ENCODE results near the gene ABTB2.

Gene ABTB2

GRCh38 chr11:34238966-34239365 lies 118.8 kb downstream of the ABTB2 start:
- H3K4me1 ChIP-seq (ENCODE audit: control insufficient read depth, insufficient read depth, low read length, poor library complexity, severe bottlenecking), result peaks cover 13% of the 10 kb centered on the region
- no peak overlapping the region for H3K27ac ChIP-seq (ENCODE audit: insufficient read depth, low read length, poor library complexity, severe bottlenecking)
- H3K27me3 ChIP-seq (replicated peaks; ENCODE audit: control insufficient read depth, insufficient read depth, low read length, poor library complexity, severe bottlenecking), result no peaks in the 10 kb centered on the region
- H3K4me3 ChIP-seq (ENCODE audit: insufficient read depth, low read depth, low read length, poor library complexity, severe bottlenecking), result no peak overlapping the region
- no peak for DNase-seq
- H3K36me3 ChIP-seq (ENCODE audit: control insufficient read depth, insufficient read depth, low read length), result no peaks in the 10 kb centered on the region
- H3K9me3 ChIP-seq (ENCODE audit: control insufficient read depth, low read length), result no peaks in the 10 kb centered on the region

GRCh38 chr11:34238533-34238932 lies 119.3 kb downstream of the ABTB2 start:
- Histone ChIP-seq H3K4me3 (ENCODE audit: insufficient read depth, low read depth, low read length, poor library complexity, severe bottlenecking) (no peak overlapping the region), H3K27me3 (replicated peaks; ENCODE audit: control insufficient read depth, insufficient read depth, low read length, poor library complexity, severe bottlenecking) (no peaks in the 10 kb centered on the region), H3K36me3 (ENCODE audit: control insufficient read depth, insufficient read depth, low read length) (no peaks in the 10 kb centered on the region), H3K4me1 (ENCODE audit: control insufficient read depth, insufficient read depth, low read length, poor library complexity, severe bottlenecking) (peaks cover 17% of the 10 kb centered on the region), H3K27ac (ENCODE audit: insufficient read depth, low read length, poor library complexity, severe bottlenecking) (no peak overlapping the region), H3K9me3 (ENCODE audit: control insufficient read depth, low read length) (no peaks in the 10 kb centered on the region)
- no peak for DNase-seq

GRCh38 chr11:34236572-34236971 lies 121.2 kb downstream of the ABTB2 start:
- no peak for DNase-seq
- Histone ChIP-seq H3K27me3 (replicated peaks; ENCODE audit: control insufficient read depth, insufficient read depth, low read length, poor library complexity, severe bottlenecking) (no peaks in the 10 kb centered on the region), H3K9me3 (ENCODE audit: control insufficient read depth, low read length) (no peaks in the 10 kb centered on the region)

GRCh38 chr11:34235591-34236071 lies 122.2 kb downstream of the ABTB2 start:
- Histone ChIP-seq H3K4me1 (ENCODE audit: control insufficient read depth, insufficient read depth, low read length, poor library complexity, severe bottlenecking) (peaks cover 17% of the 10 kb centered on the region), H3K36me3 (ENCODE audit: control insufficient read depth, insufficient read depth, low read length) (no peaks in the 10 kb centered on the region), H3K9me3 (ENCODE audit: control insufficient read depth, low read length) (no peaks in the 10 kb centered on the region), H3K4me3 (ENCODE audit: insufficient read depth, low read depth, low read length, poor library complexity, severe bottlenecking) (no peak overlapping the region), H3K27ac (ENCODE audit: insufficient read depth, low read length, poor library complexity, severe bottlenecking) (no peak overlapping the region), H3K27me3 (replicated peaks; ENCODE audit: control insufficient read depth, insufficient read depth, low read length, poor library complexity, severe bottlenecking) (no peaks in the 10 kb centered on the region)
- no peak for DNase-seq

More at GRCh38 chr11:34236572-34236971, 121.2 kb downstream of the ABTB2 start:
- Histone ChIP-seq H3K4me3 (ENCODE audit: insufficient read depth, low read depth, low read length, poor library complexity, severe bottlenecking) (no peak overlapping the region), H3K27ac (ENCODE audit: insufficient read depth, low read length, poor library complexity, severe bottlenecking) (no peak overlapping the region), H3K4me1 (ENCODE audit: control insufficient read depth, insufficient read depth, low read length, poor library complexity, severe bottlenecking) (peaks cover 17% of the 10 kb centered on the region), H3K36me3 (ENCODE audit: control insufficient read depth, insufficient read depth, low read length) (no peaks in the 10 kb centered on the region)

- no peaks in the 10 kb centered on the region for H3K36me3 ChIP-seq (ENCODE audit: control insufficient read depth, insufficient read depth, low read length)
- no peaks in the 10 kb centered on the region for H3K9me3 ChIP-seq (ENCODE audit: control insufficient read depth, low read length)
- no peak for DNase-seq
Measured at GRCh38 chr11:34235189-34235588, 122.6 kb downstream of the ABTB2 start.

GRCh38 chr11:34234086-34234740 lies 123.6 kb downstream of the ABTB2 start:
- Histone ChIP-seq H3K27ac (ENCODE audit: insufficient read depth, low read length, poor library complexity, severe bottlenecking) (peak overlapping the region; percentile 36), H3K27me3 (replicated peaks; ENCODE audit: control insufficient read depth, insufficient read depth, low read length, poor library complexity, severe bottlenecking) (no peaks in the 10 kb centered on the region), H3K4me3 (ENCODE audit: insufficient read depth, low read depth, low read length, poor library complexity, severe bottlenecking) (no peak overlapping the region), H3K9me3 (ENCODE audit: control insufficient read depth, low read length) (no peaks in the 10 kb centered on the region), H3K4me1 (ENCODE audit: control insufficient read depth, insufficient read depth, low read length, poor library complexity, severe bottlenecking) (peaks cover 17% of the 10 kb centered on the region), H3K36me3 (ENCODE audit: control insufficient read depth, insufficient read depth, low read length) (no peaks in the 10 kb centered on the region)
- DNase-seq, result peak; percentile 58 to 75 (median 69)

More at GRCh38 chr11:34235189-34235588, 122.6 kb downstream of the ABTB2 start:
- Histone ChIP-seq H3K4me1 (ENCODE audit: control insufficient read depth, insufficient read depth, low read length, poor library complexity, severe bottlenecking) (peaks cover 17% of the 10 kb centered on the region), H3K4me3 (ENCODE audit: insufficient read depth, low read depth, low read length, poor library complexity, severe bottlenecking) (no peak overlapping the region), H3K27me3 (replicated peaks; ENCODE audit: control insufficient read depth, insufficient read depth, low read length, poor library complexity, severe bottlenecking) (no peaks in the 10 kb centered on the region), H3K27ac (ENCODE audit: insufficient read depth, low read length, poor library complexity, severe bottlenecking) (no peak overlapping the region)

GRCh38 chr11:34233215-34233614 lies 124.6 kb downstream of the ABTB2 start:
- H3K9me3 ChIP-seq (ENCODE audit: control insufficient read depth, low read length), result no peaks in the 10 kb centered on the region
- H3K4me3 ChIP-seq (ENCODE audit: insufficient read depth, low read depth, low read length, poor library complexity, severe bottlenecking), result no peak overlapping the region
- no peaks in the 10 kb centered on the region for H3K27me3 ChIP-seq (replicated peaks; ENCODE audit: control insufficient read depth, insufficient read depth, low read length, poor library complexity, severe bottlenecking)
- H3K36me3 ChIP-seq (ENCODE audit: control insufficient read depth, insufficient read depth, low read length), result no peaks in the 10 kb centered on the region
- H3K4me1 ChIP-seq (ENCODE audit: control insufficient read depth, insufficient read depth, low read length, poor library complexity, severe bottlenecking), result peaks cover 17% of the 10 kb centered on the region
- no peak for DNase-seq
- no peak overlapping the region for H3K27ac ChIP-seq (ENCODE audit: insufficient read depth, low read length, poor library complexity, severe bottlenecking)

GRCh38 chr11:34232807-34233206 lies 125.0 kb downstream of the ABTB2 start:
- Histone ChIP-seq H3K27ac (ENCODE audit: insufficient read depth, low read length, poor library complexity, severe bottlenecking) (no peak overlapping the region), H3K9me3 (ENCODE audit: control insufficient read depth, low read length) (no peaks in the 10 kb centered on the region), H3K4me1 (ENCODE audit: control insufficient read depth, insufficient read depth, low read length, poor library complexity, severe bottlenecking) (peaks cover 17% of the 10 kb centered on the region), H3K27me3 (replicated peaks; ENCODE audit: control insufficient read depth, insufficient read depth, low read length, poor library complexity, severe bottlenecking) (no peaks in the 10 kb centered on the region), H3K4me3 (ENCODE audit: insufficient read depth, low read depth, low read length, poor library complexity, severe bottlenecking) (no peak overlapping the region), H3K36me3 (ENCODE audit: control insufficient read depth, insufficient read depth, low read length) (no peaks in the 10 kb centered on the region)
- no peak for DNase-seq

- H3K9me3 ChIP-seq (ENCODE audit: control insufficient read depth, low read length), result no peaks in the 10 kb centered on the region
- H3K4me3 ChIP-seq (ENCODE audit: insufficient read depth, low read depth, low read length, poor library complexity, severe bottlenecking), result no peak overlapping the region
Measured at GRCh38 chr11:34226210-34226609, 131.6 kb downstream of the ABTB2 start.

GRCh38 chr11:34225091-34225490 lies 132.7 kb downstream of the ABTB2 start:
- H3K36me3 ChIP-seq (ENCODE audit: control insufficient read depth, insufficient read depth, low read length), result no peaks in the 10 kb centered on the region
- no peak overlapping the region for H3K27ac ChIP-seq (ENCODE audit: insufficient read depth, low read length, poor library complexity, severe bottlenecking)
- no peaks in the 10 kb centered on the region for H3K27me3 ChIP-seq (replicated peaks; ENCODE audit: control insufficient read depth, insufficient read depth, low read length, poor library complexity, severe bottlenecking)
- H3K9me3 ChIP-seq (ENCODE audit: control insufficient read depth, low read length), result no peaks in the 10 kb centered on the region
- no peaks in the 10 kb centered on the region for H3K4me1 ChIP-seq (ENCODE audit: control insufficient read depth, insufficient read depth, low read length, poor library complexity, severe bottlenecking)
- DNase-seq, result no peak
- no peak overlapping the region for H3K4me3 ChIP-seq (ENCODE audit: insufficient read depth, low read depth, low read length, poor library complexity, severe bottlenecking)

More at GRCh38 chr11:34226210-34226609, 131.6 kb downstream of the ABTB2 start:
- Histone ChIP-seq H3K4me1 (ENCODE audit: control insufficient read depth, insufficient read depth, low read length, poor library complexity, severe bottlenecking) (no peaks in the 10 kb centered on the region), H3K27me3 (replicated peaks; ENCODE audit: control insufficient read depth, insufficient read depth, low read length, poor library complexity, severe bottlenecking) (no peaks in the 10 kb centered on the region), H3K27ac (ENCODE audit: insufficient read depth, low read length, poor library complexity, severe bottlenecking) (no peak overlapping the region), H3K36me3 (ENCODE audit: control insufficient read depth, insufficient read depth, low read length) (no peaks in the 10 kb centered on the region)
- DNase-seq, result no peak
